Amygdala (tissue), 56 donors: ENCODE results near the gene TNFAIP8.
A peak's percentile ranks its signal among the peaks of the same experiment; 100 is the strongest.

Source experiments
- DNase-seq, 56 donors: peaks; one replicate each; lab custom pipeline; 2025; lab: John Stamatoyannopoulos, UW

TNFAIP8 gene

DNA sequence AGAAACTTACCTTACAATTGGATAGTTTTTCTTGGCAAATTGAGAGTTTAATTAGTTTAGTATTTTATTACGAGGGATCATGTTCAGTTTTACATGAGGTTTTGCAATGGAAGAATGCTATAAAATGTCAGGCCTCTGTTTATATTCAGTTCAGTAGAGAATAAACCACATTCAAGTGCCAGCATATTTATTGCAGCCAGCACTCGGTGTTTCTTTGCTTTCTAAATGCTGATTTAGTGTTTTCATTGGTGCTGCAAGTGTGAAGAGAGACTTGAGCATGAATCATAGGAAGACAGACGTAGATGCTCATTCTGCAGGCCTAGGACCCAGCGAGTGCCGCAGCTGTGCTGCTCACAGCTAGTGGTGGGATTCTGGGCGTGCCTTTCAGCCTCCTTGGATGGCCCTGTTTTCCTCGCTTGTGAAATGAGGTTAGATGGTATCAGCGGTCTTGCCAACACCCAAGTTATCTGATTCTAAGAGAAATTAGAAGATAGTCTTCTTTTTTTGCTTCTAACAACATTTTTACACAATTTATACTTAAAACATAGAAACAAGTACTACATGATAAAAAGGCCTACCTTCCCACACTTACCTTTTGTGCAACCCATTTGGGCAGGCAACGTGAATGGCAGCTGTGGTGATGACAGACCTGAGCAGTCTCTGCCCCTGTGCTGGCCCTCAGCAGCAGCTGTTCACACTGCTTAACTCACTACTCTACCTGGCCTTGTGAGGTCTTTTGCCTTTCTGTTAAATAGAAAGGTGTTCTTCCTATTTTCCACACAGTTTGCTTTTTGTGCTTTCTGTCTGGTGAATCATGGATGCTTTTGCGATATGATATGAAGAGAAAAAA, 26.8 kb upstream of the TNFAIP8 start:
- DNase-seq = peak in 4 of 56 donors; percentile 6 to 22 (median 12)

- no peak for DNase-seq
Measured at GRCh38 chr5:119329666-119330065, 26.2 kb upstream of the TNFAIP8 start.

DNA sequence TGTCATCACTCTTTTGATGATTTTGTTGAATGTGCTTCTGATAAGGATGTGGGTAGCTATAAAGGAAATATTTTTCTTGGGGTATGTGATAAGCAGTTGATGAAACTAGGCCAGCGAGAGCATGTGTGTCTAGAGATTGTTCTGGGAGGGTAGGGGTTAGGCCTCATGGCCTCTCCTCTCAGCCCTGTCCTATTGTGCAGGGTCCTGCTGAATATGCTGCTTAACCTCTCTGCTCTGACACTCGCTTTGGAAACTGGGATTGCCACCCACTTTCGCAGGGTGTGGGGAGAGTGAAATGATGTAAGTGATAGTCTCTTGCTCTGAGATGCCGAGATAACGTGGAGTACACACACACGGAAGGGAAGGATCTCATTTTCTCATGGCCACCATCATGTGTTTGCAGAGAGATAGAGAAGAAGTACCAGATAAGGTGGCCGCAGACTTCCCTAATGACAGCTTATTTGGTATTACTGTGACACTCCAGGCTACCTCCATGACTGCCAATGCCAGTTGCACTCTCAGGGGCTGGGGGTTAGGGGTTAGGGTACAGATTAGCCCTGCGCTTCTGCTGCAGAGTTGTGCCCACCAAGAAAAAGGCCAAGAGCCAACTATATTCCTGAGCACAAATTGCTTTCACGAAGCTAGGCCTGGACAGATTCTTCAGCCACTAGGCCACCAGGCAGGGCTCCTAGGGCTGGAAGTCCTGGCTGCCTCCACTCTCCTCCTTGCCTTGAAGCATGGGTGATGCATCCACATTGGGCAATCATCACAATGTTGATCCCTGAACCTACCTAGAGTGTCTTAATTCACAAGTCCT, 25.2 kb upstream of the TNFAIP8 start:
- DNase-seq = no peak

DNA sequence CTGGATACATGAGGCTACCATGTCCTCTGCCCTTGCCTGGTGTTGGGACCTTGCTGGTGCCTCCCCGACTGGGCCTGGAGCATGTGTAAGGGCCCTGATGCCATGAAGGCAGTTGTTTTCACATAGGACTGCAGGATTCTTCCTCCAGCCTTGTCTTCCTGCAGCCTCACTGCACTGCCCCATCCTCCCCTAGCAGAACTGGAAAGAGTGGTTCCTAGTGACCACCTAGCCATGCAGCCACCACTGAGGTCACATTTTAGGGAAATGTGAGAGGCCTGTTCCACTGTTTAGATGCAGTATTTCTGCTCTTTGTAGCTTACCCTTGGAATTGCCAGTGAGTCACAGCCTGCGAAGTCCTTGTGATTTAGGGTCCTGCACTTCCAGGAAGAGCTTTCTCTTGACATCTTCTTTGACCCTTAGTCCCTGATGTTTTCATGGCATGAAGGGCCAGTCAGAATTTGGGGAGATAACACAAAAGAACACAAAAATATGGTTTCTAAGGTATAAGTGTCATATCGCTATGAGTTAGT, 24.2 kb upstream of the TNFAIP8 start:
- no peak for DNase-seq

GRCh38 chr5:119332208-119332607, 23.6 kb upstream of the TNFAIP8 start:
- no peak for DNase-seq

GRCh38 chr5:119332978-119333401, 22.8 kb upstream of the TNFAIP8 start:
- DNase-seq = no peak

DNA sequence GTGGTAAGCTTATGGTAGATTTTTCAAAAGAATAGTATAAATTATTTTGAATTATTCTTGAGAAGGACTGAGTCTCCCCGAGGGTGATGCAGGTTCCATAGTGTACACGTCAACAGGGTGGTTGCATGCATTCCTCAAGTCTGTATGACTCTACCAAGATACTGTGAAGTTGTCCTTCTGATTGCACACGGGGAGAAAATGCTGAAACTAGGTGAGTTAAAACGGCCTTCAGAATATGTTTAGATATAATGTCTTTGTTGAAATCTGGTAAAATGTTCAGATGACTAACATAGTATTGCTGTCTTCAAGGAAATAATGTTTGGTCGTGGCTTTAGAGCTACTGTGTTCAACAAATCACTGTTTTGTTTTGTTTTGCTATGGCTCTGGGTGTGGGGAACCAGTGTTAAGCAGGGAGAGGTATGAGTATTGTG, 22.4 kb upstream of the TNFAIP8 start:
- DNase-seq = no peak

DNA sequence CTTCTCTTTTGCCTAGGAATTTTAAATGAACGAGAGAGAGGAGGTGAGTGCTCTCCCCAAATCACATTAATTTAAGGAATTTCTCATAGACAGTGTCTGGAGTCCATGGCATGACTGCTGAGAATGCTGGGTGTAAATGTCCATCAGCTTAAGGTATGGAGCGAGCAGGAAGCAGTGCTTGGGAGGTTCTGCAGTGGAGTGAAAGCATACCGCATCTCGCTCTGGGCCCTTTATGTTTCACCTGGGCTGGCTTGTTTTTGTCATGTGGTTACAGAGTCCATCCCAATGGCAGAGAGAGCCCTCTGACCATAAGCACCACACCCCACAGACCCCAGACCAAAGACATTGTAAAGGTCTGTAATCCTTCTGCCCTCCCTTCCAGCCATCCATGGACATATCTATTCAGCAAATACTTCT, 20.6 kb upstream of the TNFAIP8 start:
- no peak for DNase-seq

DNA sequence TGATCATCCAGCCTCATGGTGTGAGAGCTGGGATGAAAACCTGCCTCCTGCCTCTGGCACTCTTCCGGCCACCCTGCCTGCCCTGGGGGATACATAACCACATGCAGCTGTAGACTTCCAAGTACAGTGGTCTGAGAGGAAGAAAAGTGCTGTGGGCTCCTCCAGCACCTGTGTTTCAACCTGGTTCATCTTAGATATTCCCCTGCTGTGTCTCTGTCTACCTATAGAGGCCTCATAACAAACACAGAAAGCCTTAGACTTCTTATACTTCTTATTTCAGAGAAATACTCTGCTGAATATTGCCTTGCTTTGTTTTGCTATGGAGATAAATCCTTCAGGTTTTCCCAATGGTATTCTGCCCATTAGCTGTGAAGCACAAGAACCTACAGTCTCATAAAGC, 19.6 kb upstream of the TNFAIP8 start:
- no peak for DNase-seq

- DNase-seq = no peak
Measured at GRCh38 chr5:119336845-119337580, 18.8 kb upstream of the TNFAIP8 start.

- DNase-seq = no peak
Measured at GRCh38 chr5:119338326-119338946, 17.4 kb upstream of the TNFAIP8 start.

- no peak for DNase-seq
Measured at GRCh38 chr5:119339344-119339743, 16.5 kb upstream of the TNFAIP8 start.

GRCh38 chr5:119339965-119340364, 15.9 kb upstream of the TNFAIP8 start:
- DNase-seq = no peak

GRCh38 chr5:119340597-119341218, 15.1 kb upstream of the TNFAIP8 start:
- DNase-seq = no peak

DNA sequence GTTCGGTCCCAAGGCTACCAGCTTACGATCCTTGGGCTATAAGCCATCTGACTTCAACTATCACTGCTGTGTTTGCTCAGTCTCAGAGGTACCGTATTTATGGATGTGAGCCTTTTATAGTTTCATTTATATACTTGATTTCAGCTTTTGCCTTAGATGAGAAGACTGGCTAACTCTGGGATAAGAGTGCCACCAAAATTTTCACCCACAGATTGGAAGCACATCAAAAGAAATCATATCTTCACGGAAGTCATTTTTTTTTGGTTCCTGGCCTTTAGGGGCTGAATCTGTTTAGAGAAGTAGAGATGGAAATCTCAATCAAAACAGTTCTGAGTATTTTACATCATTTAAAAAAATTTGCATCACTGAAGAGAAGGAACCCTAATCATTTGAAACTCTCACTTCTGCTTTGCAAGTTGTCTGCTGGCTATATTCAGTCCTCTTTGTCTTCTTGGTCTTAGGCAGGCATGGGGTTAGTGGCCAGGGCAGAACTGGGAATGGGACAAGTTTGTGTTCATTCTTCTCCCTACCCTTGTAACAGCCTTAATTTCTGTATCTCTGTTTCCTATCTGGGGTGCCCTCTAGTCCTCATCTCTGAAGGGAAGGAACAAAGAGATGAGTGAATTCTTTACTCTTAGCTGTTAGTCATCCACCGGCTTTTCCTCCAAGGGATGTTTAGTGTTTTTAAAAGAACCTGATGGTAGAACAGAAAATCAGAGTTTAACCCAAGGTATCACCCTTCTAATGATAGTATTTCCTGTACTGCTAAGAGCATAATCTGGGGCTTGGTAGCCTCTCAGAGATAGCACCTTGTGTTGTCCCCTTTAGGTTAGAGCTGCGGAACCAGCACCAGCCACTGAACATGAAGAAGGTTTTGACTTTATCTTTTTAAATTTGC, 14.1 kb upstream of the TNFAIP8 start:
- DNase-seq = peak in 1 of 56 donors; percentile 2

DNA sequence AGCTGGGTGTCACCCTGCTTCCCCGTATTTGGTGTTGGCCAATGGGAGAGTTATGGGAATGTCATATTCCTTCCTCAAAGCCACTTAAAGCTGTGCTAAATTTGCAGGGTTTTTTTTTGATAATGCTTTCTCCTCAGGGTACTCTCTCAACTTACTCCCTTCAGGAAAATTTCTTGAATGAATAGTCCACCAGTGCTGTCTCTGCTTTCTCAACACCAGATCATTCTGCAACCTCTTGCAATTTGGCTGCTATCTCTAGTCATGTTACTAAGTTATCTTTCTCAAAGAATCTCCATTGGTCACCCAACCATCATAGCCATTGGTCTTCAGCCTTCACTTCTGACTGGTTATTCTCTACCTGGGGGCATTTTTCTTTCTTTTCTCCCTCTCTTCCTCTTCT, 13.4 kb upstream of the TNFAIP8 start:
- DNase-seq = no peak

- DNase-seq = no peak
Measured at GRCh38 chr5:119343052-119343451, 12.8 kb upstream of the TNFAIP8 start.

DNA sequence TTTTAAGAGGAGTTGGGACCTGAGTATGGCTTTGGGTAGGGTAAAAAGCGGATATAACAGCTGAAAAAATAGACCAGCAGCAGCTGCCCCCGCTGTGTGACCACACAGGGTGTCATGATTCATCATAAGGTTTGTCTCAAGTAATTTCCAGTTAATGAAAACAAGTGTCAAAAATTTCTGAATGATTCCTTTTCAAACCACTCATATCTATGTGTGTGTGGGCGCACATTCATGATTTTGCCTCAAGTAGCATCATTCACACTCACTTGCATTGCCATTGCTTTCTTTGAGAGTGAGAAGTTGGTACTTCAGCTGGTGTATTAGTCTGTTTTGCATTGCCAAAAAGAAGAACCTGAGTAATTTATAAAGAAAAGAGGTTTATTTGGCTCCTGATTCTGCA, 12.1 kb upstream of the TNFAIP8 start:
- peak in 2 of 56 donors; percentile 2 to 4 for DNase-seq

DNA sequence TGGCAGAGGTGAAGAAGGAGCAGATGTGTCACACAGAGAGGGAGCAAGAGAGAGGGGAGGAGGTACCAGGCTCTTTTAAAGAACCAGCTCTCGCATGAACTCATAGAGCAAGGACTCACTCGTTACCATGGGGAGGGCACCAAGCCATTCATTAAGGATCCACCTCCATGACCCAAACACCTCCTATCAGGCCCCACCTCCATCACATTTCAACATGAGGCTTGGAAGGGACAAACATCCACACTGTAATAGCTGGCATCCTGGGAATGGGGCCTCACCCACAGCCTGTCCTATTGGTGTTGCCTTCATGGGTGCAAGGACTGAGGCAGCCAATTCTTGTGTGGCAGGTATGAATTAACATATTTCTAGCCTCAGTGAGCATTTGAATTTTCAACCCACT, 11.6 kb upstream of the TNFAIP8 start:
- no peak for DNase-seq
